NOMO-1 treated with dmso at 0.1 percent for 144 hours (cell line): Measurements from ENCODE around the gene PGR.
A peak's percentile ranks its signal among the peaks of the same experiment; 100 is the strongest.

Source experiments
- DNase-seq: peaks from one replicate; lab custom pipeline; 2025; ENCODE audit not compliant: unreplicated experiment; lab: John Stamatoyannopoulos, UW

PGR gene

DNA sequence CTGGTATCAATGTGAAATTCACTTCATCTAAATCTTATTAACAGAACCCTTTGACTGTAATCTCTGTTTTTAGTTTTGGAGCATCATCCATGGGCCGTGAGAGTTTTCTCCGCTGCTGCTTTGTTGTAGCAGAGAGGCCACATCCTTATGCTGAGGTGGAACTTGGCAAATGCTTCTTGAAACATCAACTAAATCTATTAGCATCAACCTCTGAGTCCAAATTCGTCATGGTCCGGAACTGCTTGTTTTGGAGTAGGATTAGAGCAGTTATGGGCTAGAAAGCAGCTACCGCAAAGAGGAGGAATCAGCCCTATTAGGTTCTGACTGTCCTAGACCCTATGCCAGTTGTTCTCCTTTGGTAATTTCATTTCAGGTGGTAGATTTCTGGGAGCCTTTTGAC is 117.7 kb downstream of the PGR start:
- no peak for DNase-seq

GRCh38 chr11:101010899-101011298 is 118.7 kb downstream of the PGR start:
- no peak for DNase-seq

DNA sequence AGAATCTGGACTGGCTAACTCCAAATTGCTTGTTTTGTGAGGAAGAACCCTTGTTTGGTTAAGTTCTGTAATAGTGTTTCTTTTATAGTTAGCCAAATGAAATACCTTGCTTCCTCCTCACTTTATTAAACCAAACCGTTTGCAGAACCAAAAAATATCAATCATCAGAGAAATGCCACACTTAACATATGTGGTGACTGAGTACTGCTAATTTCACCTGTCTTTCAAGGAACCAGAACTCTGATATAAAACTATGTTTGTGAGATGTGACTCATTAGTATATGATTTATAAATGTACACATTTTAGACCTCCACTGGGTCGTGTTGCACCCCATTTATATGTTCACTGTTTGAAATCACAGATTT is 119.9 kb downstream of the PGR start:
- no peak for DNase-seq

DNA sequence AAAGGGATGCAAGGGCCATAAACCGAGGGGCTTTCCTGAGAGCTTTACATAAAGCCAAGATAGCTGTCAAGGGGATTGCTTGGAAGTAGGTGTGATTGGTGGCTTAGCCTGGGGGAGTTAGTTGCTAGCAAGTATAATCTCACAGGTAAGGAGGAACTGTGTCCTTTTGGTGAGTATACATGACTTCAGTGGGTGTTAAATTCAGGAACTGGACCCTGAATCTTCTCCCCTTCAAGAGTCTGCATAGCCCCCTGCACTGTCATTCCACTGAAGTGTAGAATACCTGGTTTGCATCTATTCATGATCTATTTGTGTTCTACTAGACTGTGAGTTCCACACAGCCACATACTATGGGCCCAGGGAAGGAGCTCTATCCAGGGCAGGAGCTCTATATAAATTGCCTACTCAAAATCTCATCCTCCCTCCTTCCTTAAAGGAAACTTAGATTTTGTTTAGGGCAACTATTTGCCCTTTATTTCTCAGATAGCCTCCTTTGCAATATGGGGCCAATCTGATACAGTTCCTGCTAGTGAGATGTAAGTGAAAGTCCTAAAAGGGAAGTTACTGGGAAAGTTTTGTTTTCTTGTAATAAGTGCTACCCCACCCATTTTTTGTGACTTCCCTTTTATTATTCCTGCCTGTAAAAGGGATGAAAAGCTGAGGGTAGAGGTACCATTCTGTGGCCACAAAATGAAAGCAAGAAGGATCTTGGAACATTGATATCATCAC is 120.5 kb downstream of the PGR start:
- DNase-seq: peak; percentile 25

DNA sequence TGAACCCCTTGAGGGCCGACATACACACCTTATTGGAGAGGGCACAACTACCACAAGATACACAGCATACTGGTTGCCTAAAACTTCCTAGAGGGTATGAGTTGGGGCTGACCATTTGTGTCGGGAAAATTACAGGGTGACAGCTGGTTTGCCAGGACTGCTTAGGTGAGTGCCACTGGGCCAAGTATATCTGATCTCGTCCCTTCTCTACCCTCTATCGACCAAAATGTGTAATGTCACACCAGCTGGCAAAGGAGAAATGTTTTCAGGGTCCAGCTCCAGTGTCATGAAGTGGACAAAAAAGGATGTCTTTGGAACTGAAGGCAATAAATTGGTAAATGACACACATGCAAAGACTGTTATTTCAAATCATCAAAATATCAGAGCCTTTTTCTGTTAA is 126.1 kb downstream of the PGR start:
- DNase-seq: no peak

GRCh38 chr11:100999756-101000155 is 129.9 kb downstream of the PGR start:
- DNase-seq: no peak

- no peak for DNase-seq
Observed at GRCh38 chr11:100994966-100995365, 134.6 kb downstream of the PGR start.

GRCh38 chr11:100991541-100991940 is 138.1 kb downstream of the PGR start:
- DNase-seq: no peak

DNA sequence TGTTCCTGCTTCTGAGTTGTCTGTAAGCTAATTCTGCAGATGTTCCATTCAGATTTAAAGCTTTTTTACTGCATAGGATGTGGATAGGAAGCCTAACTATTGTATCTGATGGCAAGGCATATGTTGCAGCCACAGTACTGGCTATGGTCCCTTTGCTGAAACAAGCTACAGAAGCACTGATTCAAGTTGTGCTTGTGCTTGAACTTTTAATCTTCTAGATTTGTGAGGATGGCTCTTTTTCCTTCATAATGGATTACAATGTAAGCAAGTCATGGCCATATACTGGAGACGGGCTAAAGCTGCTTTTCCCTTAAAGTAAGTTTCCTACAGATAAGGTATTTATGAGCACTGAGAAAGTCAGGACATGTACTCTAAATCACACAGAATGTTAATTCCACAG is 138.7 kb downstream of the PGR start:
- DNase-seq: no peak

GRCh38 chr11:100984668-100985067 is 144.9 kb downstream of the PGR start:
- DNase-seq: no peak

GRCh38 chr11:100981196-100981824 is 148.3 kb downstream of the PGR start:
- no peak for DNase-seq

DNA sequence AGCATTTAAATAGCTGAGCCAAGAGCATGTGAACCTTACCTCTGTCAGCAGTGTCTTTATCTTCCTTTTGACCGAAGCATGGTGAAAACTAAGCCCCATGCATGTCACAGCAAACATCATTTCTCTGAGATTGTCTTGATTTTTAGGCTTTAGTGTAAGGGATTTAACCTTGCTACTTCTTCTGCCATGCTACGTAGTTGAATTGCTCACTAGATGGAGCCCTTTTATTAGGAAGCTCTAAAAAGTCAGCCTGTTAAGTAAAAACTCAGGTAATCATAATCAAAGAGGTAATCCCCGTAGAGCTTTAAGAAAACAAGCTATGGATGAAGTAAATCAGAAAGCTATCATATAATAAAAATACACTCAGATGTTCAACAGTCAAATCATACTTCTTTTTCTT is 149.5 kb downstream of the PGR start:
- no peak for DNase-seq
